GM12891 (cell line): ENCODE results near the gene ARHGEF17.

ENCODE experiments used
- DNase-seq: peaks from one replicate; pipeline ENCODE4 v3.0.0; 2011; ENCODE audit warnings: low spot score; ENCODE audit not compliant: insufficient read length
- FAIRE-seq: peaks from 2 replicates; lab custom pipeline; 2011; peaks lifted over from hg19 to GRCh38; lab: Jason Lieb, UNC
- PAX5 ChIP-seq: IDR thresholded peaks from 2 replicates; pipeline ENCODE4 v1.6.1; 2011; ENCODE audit warnings: low read length, moderate library complexity, mild to moderate bottlenecking; ENCODE audit not compliant: insufficient read depth, severe bottlenecking
- POLR2A ChIP-seq: IDR thresholded peaks from 2 replicates; pipeline ENCODE4 v1.6.1; 2011; ENCODE audit warnings: low read depth, low read length, control low read depth
- POLR2AphosphoS5 ChIP-seq: IDR thresholded peaks from 2 replicates; pipeline ENCODE4 v1.6.1; 2011; ENCODE audit warnings: low read depth, low read length, control low read depth
- POU2F2 ChIP-seq: IDR thresholded peaks from 2 replicates; pipeline ENCODE4 v1.6.1; 2011; ENCODE audit warnings: low read depth, mild to moderate bottlenecking, control low read depth, low read length, moderate library complexity
- SPI1 ChIP-seq: IDR thresholded peaks from 2 replicates; pipeline ENCODE4 v1.6.1; 2011; ENCODE audit warnings: low read depth, low read length, control low read depth
- TAF1 ChIP-seq: IDR thresholded peaks from 2 replicates; pipeline ENCODE4 v1.6.1; 2011; ENCODE audit warnings: low read depth, low read length, control low read depth

The ARHGEF17 gene

DNA sequence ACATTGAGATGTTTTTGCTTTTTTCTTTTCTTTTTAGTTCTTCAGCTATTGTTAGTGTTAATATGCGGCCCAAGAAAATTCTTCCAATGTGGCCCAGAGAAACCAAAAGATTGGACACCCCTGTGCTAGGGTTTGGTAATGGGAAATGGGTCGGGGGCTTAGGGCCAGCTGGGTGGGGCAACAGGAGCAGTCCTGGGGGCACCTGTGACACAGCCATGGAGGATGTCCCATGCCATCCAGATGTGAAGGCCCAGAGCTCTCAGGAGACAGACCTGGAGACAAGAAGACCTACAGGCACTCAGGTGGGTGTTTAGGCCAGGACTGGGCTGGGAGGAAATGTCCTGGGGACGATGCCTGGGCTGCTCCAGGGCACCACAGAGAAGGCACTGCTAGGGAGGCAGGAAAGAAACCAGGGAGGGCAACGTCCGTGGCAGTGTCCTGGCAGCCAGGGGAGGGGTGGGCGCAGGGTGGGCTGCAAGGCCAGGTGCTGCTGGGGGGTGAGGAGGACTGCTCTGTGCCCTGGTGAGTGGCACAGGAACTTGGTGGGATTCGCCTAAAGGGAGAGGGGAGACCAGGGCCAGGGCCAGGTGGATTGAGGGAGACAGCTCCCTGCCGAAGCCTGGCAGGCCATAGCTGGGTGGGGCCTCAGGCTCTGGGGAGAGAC lies 89.5 kb downstream of the ARHGEF17 start:
- FAIRE-seq (no peak), DNase-seq (no peak)
- TF ChIP-seq POLR2A = peak; percentile 23; the same call in 1 of the 2 replicates
- no peak for TF ChIP-seq PAX5

DNA sequence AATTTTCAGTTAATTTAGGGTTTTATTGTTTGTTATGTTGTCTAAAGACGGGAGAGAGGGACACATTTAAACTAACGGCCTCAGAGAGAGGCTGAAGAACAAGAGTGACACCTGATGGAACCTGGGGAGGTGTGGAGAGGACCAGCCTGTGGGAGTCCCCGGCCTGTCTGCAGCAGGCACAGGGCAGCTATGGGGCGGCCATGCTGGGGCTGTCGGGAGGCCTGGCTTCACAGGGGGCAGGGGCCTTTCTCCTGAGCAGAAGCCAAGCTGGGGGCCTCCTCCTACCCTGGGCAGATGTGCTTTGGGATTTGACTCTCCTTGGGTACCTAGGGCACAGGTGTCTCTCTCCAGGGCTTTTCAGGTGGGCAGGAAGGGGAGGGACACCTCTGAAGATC lies 90.1 kb downstream of the ARHGEF17 start:
- DNase-seq (no peak), FAIRE-seq (no peak)
- no peak for TF ChIP-seq POLR2A
- no peak for TF ChIP-seq SPI1
- 0 out of 2 replicates have a peak, but pooled peaks have one; percentile 11 for TF ChIP-seq POU2F2
- TF ChIP-seq POLR2AphosphoS5 = no peak; the same call in 1 of the 2 replicates
- no peak for TF ChIP-seq PAX5
- no peak for TF ChIP-seq TAF1

DNA sequence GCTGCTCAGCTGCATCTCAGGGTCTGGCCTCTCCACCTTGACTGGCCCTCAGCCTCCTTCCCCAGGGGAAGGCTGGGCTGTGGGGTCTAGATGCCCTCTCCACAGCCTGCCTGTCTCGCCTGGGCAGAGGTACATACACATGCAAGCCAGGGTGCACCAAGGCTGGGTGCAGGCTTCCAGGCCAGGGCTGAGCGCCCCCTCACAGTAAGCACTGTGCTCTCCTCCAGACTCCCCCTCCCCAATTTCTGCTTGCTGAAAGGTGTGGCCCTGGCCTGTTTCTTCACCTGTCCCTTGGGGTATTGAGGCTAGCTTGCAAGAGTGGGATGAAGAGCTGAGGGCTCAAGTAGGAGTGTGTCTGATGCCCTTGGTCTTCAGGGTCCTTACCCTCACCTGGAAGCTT lies 90.6 kb downstream of the ARHGEF17 start:
- FAIRE-seq (no peak), DNase-seq (no peak)
- TF ChIP-seq POLR2A (peak; percentile 66; the same call in 1 of the 2 replicates), POLR2AphosphoS5 (peak; percentile 30; the same call in 1 of the 2 replicates), PAX5 (no peak)

DNA sequence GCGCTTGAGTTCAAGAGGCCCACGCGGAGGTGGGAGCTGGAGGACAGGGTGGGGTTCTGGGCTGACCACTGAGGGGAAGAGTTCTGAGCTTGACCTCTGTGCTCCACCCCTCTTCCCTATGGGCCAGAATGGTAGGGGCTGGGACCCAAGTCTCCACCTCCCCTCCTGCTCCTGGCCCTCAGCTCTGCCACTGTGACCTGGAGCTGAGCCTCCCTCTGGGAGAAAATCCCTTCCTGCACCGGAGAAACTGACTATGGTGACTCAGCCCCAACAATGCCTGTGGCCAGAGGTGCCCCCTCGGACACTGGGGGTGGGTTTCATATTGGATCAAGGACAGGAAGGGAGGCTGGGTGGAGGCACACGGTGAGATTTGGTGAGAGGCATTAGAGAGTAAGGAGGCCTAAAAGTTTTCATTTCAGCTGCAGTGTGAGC lies 91.1 kb downstream of the ARHGEF17 start:
- no peak for DNase-seq
- FAIRE-seq = no peak
- TF ChIP-seq POU2F2 = no peak; the same call in 1 of the 2 replicates
- TF ChIP-seq TAF1 = no peak
- no peak; the same call in 1 of the 2 replicates for TF ChIP-seq POLR2AphosphoS5
- no peak for TF ChIP-seq POLR2A
- TF ChIP-seq PAX5 = no peak
- TF ChIP-seq SPI1 = no peak

DNA sequence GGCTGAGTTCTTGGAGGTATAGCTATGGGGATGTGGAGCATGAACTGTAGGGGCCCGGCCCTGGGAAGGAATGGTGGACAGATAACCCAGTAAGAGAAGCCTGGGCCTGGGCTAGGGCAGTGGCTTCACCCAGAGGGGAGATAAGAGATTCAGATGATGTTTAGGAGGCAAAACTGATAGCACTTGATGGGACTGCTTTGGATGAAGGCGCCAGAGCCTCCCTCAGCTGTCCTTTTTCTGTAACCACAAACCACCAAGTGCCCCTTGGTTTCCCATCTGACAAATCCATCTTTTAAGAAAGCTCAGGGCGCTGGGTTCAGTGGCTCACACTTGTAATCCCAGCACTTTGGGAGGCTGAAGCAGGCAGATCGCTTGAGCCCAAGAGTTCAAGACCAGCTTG lies 91.6 kb downstream of the ARHGEF17 start:
- TF ChIP-seq PAX5 = no peak
- no peak for TF ChIP-seq POLR2AphosphoS5
- no peak for TF ChIP-seq POLR2A
- TF ChIP-seq POU2F2 = no peak
- no peak for TF ChIP-seq TAF1
- no peak for TF ChIP-seq SPI1
- DNase-seq = no peak
- FAIRE-seq = no peak

DNA sequence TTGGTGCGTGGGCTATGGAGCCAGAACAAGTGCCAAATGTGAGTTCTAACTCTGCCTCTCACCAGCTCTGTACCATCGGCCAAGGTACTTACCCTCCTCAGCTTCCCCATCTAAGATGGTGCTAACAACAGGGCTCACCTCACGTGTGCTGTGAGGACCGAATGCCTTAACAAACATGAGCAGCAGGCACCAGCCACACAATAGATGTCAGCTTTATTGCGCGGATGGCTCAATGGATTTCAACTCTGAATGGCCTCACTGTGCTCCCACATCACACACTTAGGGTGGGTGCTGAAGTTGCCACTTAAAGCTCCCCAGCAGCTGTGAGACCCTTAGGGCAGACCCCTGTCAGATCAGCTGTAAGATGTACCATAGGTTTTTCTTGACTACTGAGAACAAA lies 92.2 kb downstream of the ARHGEF17 start:
- DNase-seq = no peak
- no peak for FAIRE-seq
- TF ChIP-seq POLR2A (peak; percentile 52; the same call in 1 of the 2 replicates), SPI1 (no peak)

DNA sequence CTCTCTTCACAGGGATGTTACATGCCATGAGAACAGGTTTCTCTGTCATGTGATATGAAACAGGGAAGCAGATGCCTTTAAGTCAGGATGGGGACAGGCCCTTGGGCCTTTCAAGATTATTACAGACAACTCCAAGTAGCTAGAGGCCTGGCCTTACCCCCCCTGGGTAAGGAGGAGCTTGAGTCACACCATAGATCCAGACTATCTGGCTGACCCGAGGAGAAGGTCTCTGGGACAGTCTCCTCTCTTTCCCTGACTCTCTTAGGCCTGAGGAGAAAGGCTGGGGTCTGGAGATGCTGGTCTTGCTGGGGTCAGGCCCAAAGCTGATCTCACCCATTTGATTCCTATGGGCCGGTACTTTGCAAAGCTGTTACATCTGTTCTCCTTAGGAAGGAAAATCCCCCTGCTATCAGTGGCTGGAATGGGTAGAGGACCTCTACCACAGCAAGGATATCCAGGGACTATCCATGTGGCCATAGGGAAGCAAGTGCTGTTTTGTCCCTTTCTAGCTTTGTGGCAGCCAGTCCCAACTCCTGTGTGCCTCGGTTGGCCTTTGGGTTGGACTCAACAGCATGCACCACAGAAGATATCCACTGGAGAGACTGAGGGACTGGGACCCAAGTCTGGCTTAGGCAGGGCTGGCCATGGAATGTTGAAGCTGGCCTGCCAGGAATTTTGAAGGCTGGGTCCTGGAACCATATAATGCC lies 93.3 kb downstream of the ARHGEF17 start:
- DNase-seq (no peak), FAIRE-seq (no peak)

DNA sequence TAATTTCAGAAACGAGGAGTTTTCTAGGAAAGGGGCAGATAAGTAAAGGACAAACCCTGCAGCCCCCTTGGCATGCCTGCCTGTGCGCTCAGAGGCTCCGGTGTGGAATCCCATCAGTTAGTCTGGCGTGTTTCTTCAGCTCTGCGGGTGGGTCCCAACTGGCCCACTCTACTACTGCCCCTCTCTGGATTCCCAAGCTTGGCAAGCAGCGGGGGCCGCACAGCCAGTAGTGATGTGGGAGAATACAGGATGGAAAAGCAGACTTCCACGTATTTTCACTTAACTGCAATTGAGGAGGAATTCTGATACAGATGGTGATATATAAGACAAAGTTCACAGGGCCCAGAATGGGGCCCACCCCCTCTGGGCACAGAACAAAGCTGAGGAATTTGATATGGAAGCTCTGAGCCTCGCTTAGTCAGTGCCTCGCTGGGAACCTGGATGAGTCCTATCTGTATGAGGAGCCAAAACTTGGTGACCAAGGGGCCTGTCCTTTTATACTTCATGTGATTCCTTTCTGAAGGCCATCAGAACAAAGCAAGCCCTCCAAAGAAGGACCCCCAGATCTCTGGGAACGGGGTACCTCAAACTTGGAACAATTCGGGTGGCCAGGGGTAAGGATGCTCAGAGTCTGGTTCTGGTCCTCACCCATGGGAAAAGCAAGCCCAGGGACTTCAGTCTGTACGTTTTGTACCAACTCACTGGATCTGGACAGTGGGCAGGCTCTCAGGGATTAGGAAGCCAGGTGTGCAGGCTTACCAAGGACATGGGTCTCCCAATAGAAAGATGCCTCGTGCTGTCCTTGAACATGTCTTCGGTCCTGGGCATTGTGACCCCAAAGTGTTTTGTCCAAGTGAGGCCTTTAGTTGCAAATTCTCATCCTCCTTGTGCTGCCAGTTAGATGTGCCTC lies 94.1 kb downstream of the ARHGEF17 start:
- TF ChIP-seq POLR2A = 0 out of 2 replicates have a peak, but pooled peaks have one; percentile 37
- TF ChIP-seq PAX5 = no peak
- TF ChIP-seq POLR2AphosphoS5 = peak; percentile 59; the same call in 1 of the 2 replicates
- DNase-seq (no peak), FAIRE-seq (no peak)

More for the DNA sequence above, 93.3 kb downstream of the ARHGEF17 start:
- TF ChIP-seq SPI1 (no peak), POLR2A (no peak), PAX5 (no peak), POU2F2 (no peak), POLR2AphosphoS5 (no peak), TAF1 (no peak)

DNA sequence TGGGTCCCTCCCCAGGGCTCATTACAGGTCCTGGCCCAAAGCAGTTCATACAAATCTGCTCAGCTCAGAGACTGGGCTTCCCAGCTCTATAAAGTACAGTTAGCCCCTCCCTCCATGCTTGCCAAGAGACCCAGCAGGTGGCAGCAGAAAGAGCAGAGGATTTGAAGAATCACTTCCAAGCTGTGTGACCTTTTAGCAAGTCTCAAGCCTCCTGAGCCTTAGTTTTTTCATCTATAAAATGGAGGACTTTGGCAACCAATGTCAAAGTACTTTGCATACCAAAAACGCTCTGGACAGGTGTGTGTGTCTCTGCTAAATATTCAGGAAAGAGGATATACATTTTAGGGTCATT lies 94.7 kb downstream of the ARHGEF17 start:
- TF ChIP-seq POLR2AphosphoS5 (no peak), PAX5 (no peak)
- DNase-seq = no peak
- no peak for FAIRE-seq
